HG03280 (cell line): ENCODE measurements around the gene MBOAT2.

Source experiments
- ATAC-seq: cut with Tn5 transposase; IDR thresholded peaks from one replicate; pipeline ENCODE4 v1.9.1; 2021; ENCODE audit warnings: mild to moderate bottlenecking, moderate library complexity; ENCODE audit not compliant: unreplicated experiment

MBOAT2 gene

GRCh38 chr2:8863331-8863953 lies 140.0 kb downstream of the MBOAT2 start:
- ATAC-seq: no peak

GRCh38 chr2:8862230-8862629 lies 141.3 kb downstream of the MBOAT2 start:
- no peak for ATAC-seq

GRCh38 chr2:8861797-8862196 lies 141.7 kb downstream of the MBOAT2 start:
- ATAC-seq: no peak

- no peak for ATAC-seq
These were observed 143.2 kb downstream of the MBOAT2 start for GRCh38 chr2:8860239-8860638.

GRCh38 chr2:8858910-8859309 lies 144.6 kb downstream of the MBOAT2 start:
- ATAC-seq: no peak

- ATAC-seq: no peak
These were observed 145.2 kb downstream of the MBOAT2 start for GRCh38 chr2:8858264-8858663.

- ATAC-seq: no peak
These were observed 145.8 kb downstream of the MBOAT2 start for GRCh38 chr2:8857709-8858108.

GRCh38 chr2:8856176-8856575 lies 147.3 kb downstream of the MBOAT2 start:
- ATAC-seq: no peak

- no peak for ATAC-seq
These were observed 148.5 kb downstream of the MBOAT2 start for GRCh38 chr2:8855010-8855409.

- ATAC-seq: no peak
These were observed 150.1 kb downstream of the MBOAT2 start for GRCh38 chr2:8853426-8853825.

GRCh38 chr2:8851811-8852560 lies 151.5 kb downstream of the MBOAT2 start:
- ATAC-seq: no peak

GRCh38 chr2:8850845-8851487 lies 152.5 kb downstream of the MBOAT2 start:
- ATAC-seq: no peak

GRCh38 chr2:8849327-8849726 lies 154.2 kb downstream of the MBOAT2 start:
- no peak for ATAC-seq

- ATAC-seq: no peak
These were observed 155.0 kb downstream of the MBOAT2 start for GRCh38 chr2:8848328-8849100.

- ATAC-seq: no peak
These were observed 156.1 kb downstream of the MBOAT2 start for GRCh38 chr2:8847400-8847799.

- no peak for ATAC-seq
These were observed 161.6 kb downstream of the MBOAT2 start for GRCh38 chr2:8841932-8842331.

GRCh38 chr2:8840475-8841091 lies 162.9 kb downstream of the MBOAT2 start:
- ATAC-seq: no peak

GRCh38 chr2:8839189-8839965 lies 164.1 kb downstream of the MBOAT2 start:
- ATAC-seq: no peak

- ATAC-seq: peak; percentile 5
These were observed 165.7 kb downstream of the MBOAT2 start for GRCh38 chr2:8837795-8838140.
